Vagina (tissue), 2 donors: ENCODE results near the gene ZNF445. TPM values are rescaled to one million over a fixed set of nuclear protein-coding genes. Genes with fewer than 3 reads are reported as not detected.
A peak's percentile ranks its signal among the peaks of the same experiment; 100 is the strongest.
"Not testable (repeated sequence)": the region's sequence is repeated elsewhere in the genome, so short reads cannot be mapped to it uniquely, and the experiment has no call there.

ENCODE experiments used
- DNase-seq, 2 donors: peaks; one replicate each; pipeline ENCODE4 v3.0.0-alpha.2; 2017; ENCODE audit errors: extremely low spot score in 2 of 2
- H3K27ac ChIP-seq: fragments of 200-600 bp; sonication (generic); one replicate; pipeline ENCODE4 v1.5.1; 2019
- H3K27me3 ChIP-seq: fragments of 200-600 bp; sonication (generic); one replicate; pipeline ENCODE4 v1.5.1; 2019
- H3K36me3 ChIP-seq, 2 donors: fragments of 200-600 bp; sonication (generic); one replicate each; pipeline ENCODE4 v1.5.1; 2017 to 2019
- H3K4me1 ChIP-seq: fragments of 200-600 bp; sonication (generic); one replicate; pipeline ENCODE4 v1.5.1; 2019
- H3K4me3 ChIP-seq, 2 donors: fragments of 200-600 bp; sonication (generic); 1 replicate in 1 of 2; 2 replicates in 1 of 2; pipeline ENCODE4 v1.5.1; 2016 to 2019
- H3K9me3 ChIP-seq: fragments of 200-600 bp; sonication (generic); one replicate; pipeline ENCODE4 v1.5.1; 2019
- POLR2A ChIP-seq, 2 donors: fragments of 450-650 bp; IDR thresholded peaks; one replicate each; pipeline ENCODE4 v1.6.1; 2017; ENCODE audit warnings: antibody characterized with exemption in 2 of 2, mild to moderate bottlenecking in 2 of 2, moderate library complexity in 2 of 2
- POLR2AphosphoS5 ChIP-seq, 2 donors: sonication (generic); formaldehyde crosslinking; IDR thresholded peaks; one replicate each; pipeline ENCODE4 v1.9.0; 2017; ENCODE audit warnings: antibody characterized with exemption in 2 of 2, mild to moderate bottlenecking in 2 of 2, low read depth in 1 of 2; ENCODE audit not compliant: insufficient read depth in 1 of 2
- intact Hi-C: fragments of 100-400 bp; cut with DNase I; formaldehyde crosslinking; loops from one replicate; pipeline ENCODE4 v1.15.1; 2023
- total RNA-seq: library from RNA; depleted of rRNA; stranded (reverse); fragments of >200 nt; gene quantifications from one replicate; pipeline ENCODE4 v1.2.3, GENCODE V29; 2016
- TF ChIP-seq, protein P1 (sequence below), 3 experiments: fragments of 450-650 bp in 2 of 3; fragments of 200-600 bp in 1 of 3; sonication (generic) in 1 of 3; IDR thresholded peaks; one replicate each; pipeline ENCODE4 v1.5.1; 2017 to 2019; ENCODE audit warnings: antibody characterized with exemption in 3 of 3, mild to moderate bottlenecking in 2 of 3, moderate library complexity in 2 of 3

Gene ZNF445
- total RNA-seq, 1 donor from 2014 or later: 8.8 TPM

DNA sequence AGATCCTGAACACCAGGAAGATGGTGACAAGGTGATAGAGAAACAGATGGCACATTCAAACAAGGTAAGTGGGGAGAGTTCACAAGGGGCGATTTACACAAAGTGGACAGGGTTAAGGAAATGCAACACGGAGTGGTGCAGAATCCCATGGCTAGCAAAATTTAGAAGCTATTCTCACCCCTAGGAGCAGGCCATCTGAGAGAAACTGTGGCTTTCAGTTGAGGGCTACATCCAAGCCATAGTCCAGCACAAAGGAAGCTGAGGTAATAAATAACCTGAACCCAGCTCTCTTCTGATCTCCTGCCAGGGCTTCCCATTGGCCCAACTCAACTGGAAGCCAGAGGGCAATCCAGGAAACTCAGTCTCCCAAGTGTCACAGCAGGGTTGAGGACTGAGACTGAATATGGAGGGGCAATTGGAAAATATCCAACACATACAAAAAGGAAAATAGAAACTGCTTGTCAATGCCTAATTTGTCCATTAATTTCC lies 1.2 kb upstream of the ZNF445 start:
- no peak for DNase-seq
- Histone ChIP-seq H3K36me3 (no peaks in the 10 kb centered on the region), H3K27ac (no peak overlapping the region), H3K9me3 (no peaks in the 10 kb centered on the region), H3K4me3 (no peak overlapping the region), H3K4me1 (peaks cover 32% of the 10 kb centered on the region), H3K27me3 (no peaks in the 10 kb centered on the region)
- intact Hi-C loops: no loop called here
- TF ChIP-seq POLR2AphosphoS5 (IDR thresholded peaks at IDR 0.05; ENCODE audit: insufficient read depth in 1 of 2, low read depth in 1 of 2): no peak
- TF ChIP-seq, protein P1, sequence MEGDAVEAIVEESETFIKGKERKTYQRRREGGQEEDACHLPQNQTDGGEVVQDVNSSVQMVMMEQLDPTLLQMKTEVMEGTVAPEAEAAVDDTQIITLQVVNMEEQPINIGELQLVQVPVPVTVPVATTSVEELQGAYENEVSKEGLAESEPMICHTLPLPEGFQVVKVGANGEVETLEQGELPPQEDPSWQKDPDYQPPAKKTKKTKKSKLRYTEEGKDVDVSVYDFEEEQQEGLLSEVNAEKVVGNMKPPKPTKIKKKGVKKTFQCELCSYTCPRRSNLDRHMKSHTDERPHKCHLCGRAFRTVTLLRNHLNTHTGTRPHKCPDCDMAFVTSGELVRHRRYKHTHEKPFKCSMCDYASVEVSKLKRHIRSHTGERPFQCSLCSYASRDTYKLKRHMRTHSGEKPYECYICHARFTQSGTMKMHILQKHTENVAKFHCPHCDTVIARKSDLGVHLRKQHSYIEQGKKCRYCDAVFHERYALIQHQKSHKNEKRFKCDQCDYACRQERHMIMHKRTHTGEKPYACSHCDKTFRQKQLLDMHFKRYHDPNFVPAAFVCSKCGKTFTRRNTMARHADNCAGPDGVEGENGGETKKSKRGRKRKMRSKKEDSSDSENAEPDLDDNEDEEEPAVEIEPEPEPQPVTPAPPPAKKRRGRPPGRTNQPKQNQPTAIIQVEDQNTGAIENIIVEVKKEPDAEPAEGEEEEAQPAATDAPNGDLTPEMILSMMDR (IDR thresholded peaks at IDR 0.05): no peak
- TF ChIP-seq POLR2A (IDR thresholded peaks at IDR 0.05): no peak

DNA sequence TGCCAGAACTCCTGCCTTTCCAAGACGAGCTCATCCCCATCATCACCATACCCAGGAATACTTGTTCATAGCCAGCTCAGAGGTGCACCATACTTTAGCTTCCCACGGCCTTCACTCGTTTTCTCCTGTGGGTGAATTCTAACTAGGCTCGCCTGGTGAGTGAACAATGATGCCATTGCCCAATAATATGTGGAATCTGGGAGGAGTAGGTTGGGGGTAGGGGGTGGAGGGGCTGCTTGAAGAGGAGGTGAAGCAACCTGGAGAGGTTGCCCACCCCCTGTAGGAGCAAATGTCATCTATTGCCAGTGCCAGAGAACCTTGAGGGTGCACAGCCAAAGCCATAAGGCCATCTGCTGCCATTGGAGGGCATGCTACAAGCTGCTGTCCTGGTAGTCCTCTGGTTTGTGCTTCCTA lies 592 bp upstream of the ZNF445 start:
- peaks cover 32% of the 10 kb centered on the region for H3K4me1 ChIP-seq
- H3K27ac ChIP-seq: no peak overlapping the region
- intact Hi-C loops: no loop called here

DNA sequence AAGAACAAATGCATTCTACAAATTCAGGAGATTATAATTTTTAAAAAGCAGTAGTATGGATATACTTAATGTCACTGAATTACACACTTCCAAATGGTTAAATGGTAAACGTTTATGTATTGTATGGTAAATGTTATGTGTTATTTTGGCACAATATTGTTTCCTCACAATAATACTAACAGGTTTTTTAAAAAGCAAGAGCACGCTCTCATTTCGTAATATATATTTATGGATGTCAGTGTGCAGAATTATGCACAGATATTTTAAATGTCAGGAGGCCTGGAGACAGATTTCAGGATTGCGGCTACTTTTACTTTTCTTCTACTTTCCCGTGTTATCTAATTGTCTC lies 533 bp downstream of the ZNF445 start:
- Histone ChIP-seq H3K36me3 (no peaks in the 10 kb centered on the region), H3K4me1 (peaks cover 32% of the 10 kb centered on the region), H3K9me3 (no peaks in the 10 kb centered on the region), H3K27me3 (no peaks in the 10 kb centered on the region), H3K4me3 (peak overlapping the region; percentile 79 to 80), H3K27ac (peak overlapping the region; percentile 76)
- intact Hi-C loops: no loop called here
- no peak for DNase-seq
- TF ChIP-seq POLR2A (IDR thresholded peaks at IDR 0.05) (no peak), POLR2AphosphoS5 (IDR thresholded peaks at IDR 0.05; ENCODE audit: insufficient read depth in 1 of 2, low read depth in 1 of 2) (no peak)
- TF ChIP-seq, protein P1 (IDR thresholded peaks at IDR 0.05): no peak

More for the DNA sequence above, 592 bp upstream of the ZNF445 start:
- peak overlapping the region; percentile 79 to 80 for H3K4me3 ChIP-seq
- no peak for DNase-seq
- no peaks in the 10 kb centered on the region for H3K36me3 ChIP-seq
- H3K27me3 ChIP-seq: no peaks in the 10 kb centered on the region
- no peak for TF ChIP-seq POLR2AphosphoS5 (IDR thresholded peaks at IDR 0.05; ENCODE audit: insufficient read depth in 1 of 2, low read depth in 1 of 2)
- H3K9me3 ChIP-seq: no peaks in the 10 kb centered on the region

DNA sequence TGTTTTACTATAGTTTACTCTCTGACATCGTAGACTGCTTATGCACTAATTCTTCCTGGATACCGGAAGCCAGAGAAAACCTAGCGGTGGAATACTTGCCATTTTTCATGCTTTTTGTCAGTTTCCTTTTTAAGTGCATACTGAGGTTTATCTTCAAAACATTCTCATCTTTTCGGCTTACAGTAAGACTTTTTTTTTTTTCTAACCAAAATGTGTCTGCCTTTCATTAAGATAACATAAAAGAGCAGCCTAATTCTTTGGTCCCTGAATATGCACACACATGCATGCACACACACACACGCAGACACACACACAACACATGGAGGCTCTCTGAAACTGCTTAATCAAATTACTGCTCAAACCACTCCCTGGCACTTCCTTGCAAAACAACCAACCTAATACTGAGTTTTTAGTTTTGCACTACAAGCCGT lies 1.3 kb downstream of the ZNF445 start:
- no peak overlapping the region for H3K27ac ChIP-seq
- intact Hi-C loops: no loop called here
- H3K27me3 ChIP-seq: no peaks in the 10 kb centered on the region
- H3K36me3 ChIP-seq: no peaks in the 10 kb centered on the region
- peak overlapping the region in 1 of 2 donors; percentile 80 for H3K4me3 ChIP-seq
- TF ChIP-seq POLR2AphosphoS5 (IDR thresholded peaks at IDR 0.05; ENCODE audit: insufficient read depth in 1 of 2, low read depth in 1 of 2): no peak
- H3K4me1 ChIP-seq: peaks cover 32% of the 10 kb centered on the region
- no peaks in the 10 kb centered on the region for H3K9me3 ChIP-seq
- DNase-seq: no peak

DNA sequence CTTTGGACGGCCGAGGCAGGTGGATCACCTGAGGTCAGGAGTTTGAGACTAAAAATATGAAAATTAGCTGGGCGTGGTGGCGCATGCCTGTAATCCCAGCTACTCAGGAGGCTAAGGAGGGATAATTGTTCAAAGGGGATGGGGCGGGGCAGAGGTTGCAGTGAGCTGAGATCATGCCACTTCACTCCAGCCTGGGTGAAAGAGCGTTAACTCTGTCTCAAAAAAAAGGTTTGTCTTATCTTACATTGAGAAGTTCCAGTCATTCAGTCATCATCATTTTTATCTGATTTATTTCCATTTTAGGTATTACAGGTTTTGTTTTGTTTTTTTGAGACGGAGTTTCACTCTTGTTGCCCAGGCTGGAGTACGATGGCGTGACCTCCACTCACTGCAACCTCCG lies 2.6 kb downstream of the ZNF445 start:
- intact Hi-C loops, H3K9me3 ChIP-seq, H3K36me3 ChIP-seq, H3K4me3 ChIP-seq, H3K27ac ChIP-seq, H3K27me3 ChIP-seq, DNase-seq: not testable (repeated sequence)
- peaks cover 32% of the 10 kb centered on the region for H3K4me1 ChIP-seq

DNA sequence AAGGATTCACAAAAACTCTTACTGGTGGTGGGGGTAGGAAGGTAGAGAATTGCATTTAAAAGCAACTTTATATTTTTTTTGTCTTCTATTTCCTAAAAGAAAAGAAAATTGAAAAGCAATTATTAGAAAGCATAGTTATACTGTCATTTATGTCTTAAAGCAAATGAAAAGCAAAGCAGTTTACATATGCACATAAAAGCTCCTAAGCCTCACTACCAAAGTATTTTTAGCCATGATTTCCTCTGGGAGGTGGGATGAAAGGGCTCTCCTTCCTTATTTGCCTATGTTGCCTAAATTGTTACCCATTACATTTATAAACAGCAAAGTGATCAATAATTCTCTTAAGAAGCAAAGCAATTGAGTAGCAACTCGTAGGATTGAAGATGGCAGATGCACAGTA lies 7.0 kb downstream of the ZNF445 start:
- Histone ChIP-seq H3K27me3 (no peaks in the 10 kb centered on the region), H3K4me3 (no peak overlapping the region), H3K27ac (no peak overlapping the region), H3K36me3 (no peaks in the 10 kb centered on the region), H3K4me1 (peaks cover 22% of the 10 kb centered on the region), H3K9me3 (no peaks in the 10 kb centered on the region)
- intact Hi-C loops: no loop called here
- no peak for DNase-seq
- TF ChIP-seq POLR2AphosphoS5 (IDR thresholded peaks at IDR 0.05; ENCODE audit: insufficient read depth in 1 of 2, low read depth in 1 of 2) (no peak), POLR2A (IDR thresholded peaks at IDR 0.05) (no peak)
- TF ChIP-seq, protein P1 (IDR thresholded peaks at IDR 0.05): no peak
